Activated T-helper 2 cell treated with anti-CD3 and anti-CD28 coated beads, Interferon-gamma antibody, Interleukin-2, Interleukin-4, amounts not matched to agents 10 μg/mL and 5 μg/mL and 100 μg/mL, durations not matched to agents 14 hours and 24 hours and 36 hours (primary cell): ENCODE measurements around the gene DIO3. TPM values are rescaled to one million over a fixed set of nuclear protein-coding genes. Genes with fewer than 3 reads are reported as not detected.

Source experiments
- DNase-seq: peaks from one replicate; pipeline ENCODE4 v3.0.0; 2021; ENCODE audit warnings: low spot score
- H3K27ac Mint-ChIP-seq: one replicate; pipeline ENCODE4 v1.8.0; 2021; ENCODE audit warnings: mixed read lengths
- H3K27me3 Mint-ChIP-seq: one replicate; pipeline ENCODE4 v1.8.0; 2021; ENCODE audit warnings: low read depth, mixed read lengths
- H3K36me3 Mint-ChIP-seq: one replicate; pipeline ENCODE4 v1.8.0; 2021; ENCODE audit warnings: low read depth, mixed read lengths
- H3K4me1 Mint-ChIP-seq: one replicate; pipeline ENCODE4 v1.8.0; 2021; ENCODE audit warnings: low read depth, mixed read lengths
- H3K4me3 Mint-ChIP-seq: one replicate; pipeline ENCODE4 v1.8.0; 2021; ENCODE audit warnings: low read depth, mild to moderate bottlenecking, moderate library complexity, mixed read lengths
- H3K9me3 Mint-ChIP-seq: one replicate; pipeline ENCODE4 v1.8.0; 2021; ENCODE audit warnings: mixed read lengths
- intact Hi-C: fragments of 100-400 bp; cut with micrococcal nuclease; formaldehyde crosslinking; loops from one replicate; pipeline ENCODE4 v1.15.1; 2023
- total RNA-seq: library from RNA; stranded (reverse); gene quantifications from 2 replicates; pipeline ENCODE4 v1.2.3, GENCODE V29; 2022

DIO3 gene
- total RNA-seq, 1 donor from 2014 or later: not detected

GRCh38 chr14:101529079-101529478, 32.2 kb upstream of the DIO3 start:
- Mint-ChIP-seq H3K36me3 (no peaks in the 10 kb centered on the region), H3K4me3 (no peak overlapping the region), H3K4me1 (no peaks in the 10 kb centered on the region), H3K27ac (no peak overlapping the region), H3K27me3 (peaks cover 3% of the 10 kb centered on the region), H3K9me3 (no peaks in the 10 kb centered on the region)
- DNase-seq: no peak
- intact Hi-C loops: no loop called here

GRCh38 chr14:101534198-101534597, 27.1 kb upstream of the DIO3 start:
- no peak for DNase-seq
- intact Hi-C loops: no loop called here
- no peak overlapping the region for H3K27ac Mint-ChIP-seq
- H3K9me3 Mint-ChIP-seq: no peaks in the 10 kb centered on the region
- no peaks in the 10 kb centered on the region for H3K36me3 Mint-ChIP-seq
- H3K4me3 Mint-ChIP-seq: no peak overlapping the region
- H3K4me1 Mint-ChIP-seq: no peaks in the 10 kb centered on the region
- H3K27me3 Mint-ChIP-seq: peaks cover 3% of the 10 kb centered on the region

- H3K27ac Mint-ChIP-seq: no peak overlapping the region
- no peak for DNase-seq
- peaks cover 3% of the 10 kb centered on the region for H3K27me3 Mint-ChIP-seq
- no peaks in the 10 kb centered on the region for H3K4me1 Mint-ChIP-seq
- no peak overlapping the region for H3K4me3 Mint-ChIP-seq
- intact Hi-C loops: no loop called here
- no peaks in the 10 kb centered on the region for H3K9me3 Mint-ChIP-seq
- no peaks in the 10 kb centered on the region for H3K36me3 Mint-ChIP-seq
Measured at GRCh38 chr14:101535232-101535631, 26.1 kb upstream of the DIO3 start.

GRCh38 chr14:101535701-101536207, 25.5 kb upstream of the DIO3 start:
- Mint-ChIP-seq H3K27me3 (peaks cover 3% of the 10 kb centered on the region), H3K4me3 (no peak overlapping the region), H3K9me3 (no peaks in the 10 kb centered on the region), H3K36me3 (no peaks in the 10 kb centered on the region), H3K27ac (no peak overlapping the region), H3K4me1 (no peaks in the 10 kb centered on the region)
- DNase-seq: no peak
- intact Hi-C loops: no loop called here

- Mint-ChIP-seq H3K4me3 (no peak overlapping the region), H3K9me3 (no peaks in the 10 kb centered on the region), H3K4me1 (no peaks in the 10 kb centered on the region), H3K27me3 (peaks cover 3% of the 10 kb centered on the region), H3K36me3 (no peaks in the 10 kb centered on the region), H3K27ac (no peak overlapping the region)
- intact Hi-C loops: no loop called here
- DNase-seq: no peak
Measured at GRCh38 chr14:101537286-101537685, 24.0 kb upstream of the DIO3 start.

- Mint-ChIP-seq H3K27me3 (no peaks in the 10 kb centered on the region), H3K27ac (no peak overlapping the region), H3K4me3 (no peak overlapping the region), H3K36me3 (no peaks in the 10 kb centered on the region), H3K9me3 (no peaks in the 10 kb centered on the region), H3K4me1 (no peaks in the 10 kb centered on the region)
- intact Hi-C loops: no loop called here
- DNase-seq: no peak
Measured at GRCh38 chr14:101538878-101539277, 22.4 kb upstream of the DIO3 start.

- intact Hi-C loops: no loop called here
- Mint-ChIP-seq H3K27me3 (no peaks in the 10 kb centered on the region), H3K4me3 (no peak overlapping the region), H3K36me3 (no peaks in the 10 kb centered on the region), H3K4me1 (no peaks in the 10 kb centered on the region), H3K9me3 (no peaks in the 10 kb centered on the region), H3K27ac (no peak overlapping the region)
- DNase-seq: no peak
Measured at GRCh38 chr14:101539880-101540279, 21.4 kb upstream of the DIO3 start.

GRCh38 chr14:101540481-101541462, 20.5 kb upstream of the DIO3 start:
- no peak for DNase-seq
- Mint-ChIP-seq H3K36me3 (no peaks in the 10 kb centered on the region), H3K4me3 (no peak overlapping the region), H3K4me1 (no peaks in the 10 kb centered on the region), H3K9me3 (no peaks in the 10 kb centered on the region), H3K27ac (no peak overlapping the region), H3K27me3 (no peaks in the 10 kb centered on the region)
- intact Hi-C loops: no loop called here

GRCh38 chr14:101542391-101542790, 18.9 kb upstream of the DIO3 start:
- Mint-ChIP-seq H3K9me3 (no peaks in the 10 kb centered on the region), H3K4me3 (no peak overlapping the region), H3K36me3 (no peaks in the 10 kb centered on the region), H3K4me1 (no peaks in the 10 kb centered on the region), H3K27me3 (no peaks in the 10 kb centered on the region), H3K27ac (no peak overlapping the region)
- intact Hi-C loops: no loop called here
- no peak for DNase-seq

- intact Hi-C loops: no loop called here
- no peaks in the 10 kb centered on the region for H3K4me1 Mint-ChIP-seq
- no peak for DNase-seq
- H3K27me3 Mint-ChIP-seq: no peaks in the 10 kb centered on the region
- no peak overlapping the region for H3K4me3 Mint-ChIP-seq
- no peaks in the 10 kb centered on the region for H3K9me3 Mint-ChIP-seq
- H3K27ac Mint-ChIP-seq: no peak overlapping the region
- no peaks in the 10 kb centered on the region for H3K36me3 Mint-ChIP-seq
Measured at GRCh38 chr14:101543814-101544213, 17.5 kb upstream of the DIO3 start.

GRCh38 chr14:101544550-101544949, 16.7 kb upstream of the DIO3 start:
- no peak for DNase-seq
- Mint-ChIP-seq H3K9me3 (no peaks in the 10 kb centered on the region), H3K4me1 (no peaks in the 10 kb centered on the region), H3K27ac (no peak overlapping the region), H3K27me3 (no peaks in the 10 kb centered on the region), H3K36me3 (no peaks in the 10 kb centered on the region), H3K4me3 (no peak overlapping the region)
- intact Hi-C loops: no loop called here

DNA sequence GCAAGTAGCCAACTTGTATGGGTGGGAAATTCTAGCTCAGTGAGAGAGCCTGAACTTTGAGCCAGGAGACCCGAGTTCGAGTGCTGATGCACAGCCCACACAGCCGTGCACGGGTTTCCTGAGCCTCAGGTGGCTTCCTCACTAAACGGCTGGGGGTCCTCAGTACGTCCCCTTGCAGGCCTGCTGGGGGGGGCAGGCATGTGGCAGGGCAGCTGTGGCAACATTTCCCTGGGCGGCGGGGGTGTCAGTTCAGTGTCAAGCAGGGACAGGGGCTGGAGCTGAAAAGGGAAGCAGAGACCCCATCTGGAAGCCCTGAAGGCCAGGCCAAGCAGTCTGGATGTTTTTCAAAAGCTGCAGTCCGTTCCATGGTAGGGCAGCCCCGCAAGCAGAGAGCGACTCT, 14.6 kb upstream of the DIO3 start:
- DNase-seq: no peak
- H3K27me3 Mint-ChIP-seq: no peaks in the 10 kb centered on the region
- H3K27ac Mint-ChIP-seq: no peak overlapping the region
- no peaks in the 10 kb centered on the region for H3K4me1 Mint-ChIP-seq
- intact Hi-C loops: no loop called here
- H3K36me3 Mint-ChIP-seq: no peaks in the 10 kb centered on the region
- no peaks in the 10 kb centered on the region for H3K9me3 Mint-ChIP-seq
- no peak overlapping the region for H3K4me3 Mint-ChIP-seq

- intact Hi-C loops: no loop called here
- Mint-ChIP-seq H3K4me1 (no peaks in the 10 kb centered on the region), H3K9me3 (no peaks in the 10 kb centered on the region), H3K27ac (no peak overlapping the region), H3K27me3 (no peaks in the 10 kb centered on the region), H3K36me3 (no peaks in the 10 kb centered on the region), H3K4me3 (no peak overlapping the region)
- DNase-seq: no peak
Measured at GRCh38 chr14:101547107-101547738, 14.1 kb upstream of the DIO3 start.
